Panc1 (cell line): ENCODE results near the gene LHFPL3. TPM values are rescaled to one million over a fixed set of nuclear protein-coding genes. Genes with fewer than 3 reads are reported as not detected.

ENCODE experiments used
- ATAC-seq: fragments of 200-7000 bp; cut with Tn5 transposase; 2 replicates; pipeline ENCODE4 v1.9.1; 2020; ENCODE audit warnings: mild to moderate bottlenecking, moderate library complexity
- BruUV-seq: library from RNA; stranded (reverse); fragments of 400-500 nt; replicated peaks from 2 replicates; lab custom pipeline; 2021; lab: Mats Ljungman, UMichigan
- CTCF ChIA-PET: fragments of 300-600 bp; sonication (Branson Sonifier 250); formaldehyde crosslinking; loops from one replicate; lab custom pipeline; 2022; ENCODE audit warnings: antibody characterized with exemption; lab: Charles Lee
- POLR2A ChIA-PET: fragments of 300-600 bp; sonication (Branson Sonifier 250); formaldehyde crosslinking; loops from one replicate; lab custom pipeline; 2022; ENCODE audit warnings: antibody characterized with exemption; lab: Charles Lee
- DNase-seq: peaks from one replicate; pipeline ENCODE4 v3.0.0-alpha.2; 2010; ENCODE audit warnings: low read depth, low spot score
- H3K27ac ChIP-seq: 2 replicates; pipeline ENCODE4 v1.5.1; 2011; ENCODE audit warnings: mild to moderate bottlenecking, low read length, inconsistent platforms
- H3K27me3 ChIP-seq: fragments of 200-500 bp; sonication (Bioruptor generic); 2 replicates; pipeline ENCODE4 v1.6.0; 2014; ENCODE audit warnings: low read length, inconsistent platforms; ENCODE audit not compliant: control insufficient read depth, insufficient read depth
- H3K36me3 ChIP-seq: fragments of 200-500 bp; sonication (Bioruptor generic); 2 replicates; pipeline ENCODE4 v1.5.1; 2014; ENCODE audit warnings: inconsistent platforms, mild to moderate bottlenecking, low read length, moderate library complexity; ENCODE audit not compliant: control insufficient read depth, insufficient read depth
- H3K4me1 ChIP-seq: 2 replicates; pipeline ENCODE4 v1.5.1; 2011; ENCODE audit warnings: inconsistent platforms, mild to moderate bottlenecking, low read length, moderate library complexity; ENCODE audit not compliant: control insufficient read depth, insufficient read depth
- H3K4me3 ChIP-seq, 2 experiments: 2 replicates each; pipeline ENCODE4 v1.5.1; 2011 to 2012; ENCODE audit warnings: low read depth in 2 of 2, low read length in 2 of 2, mild to moderate bottlenecking in 2 of 2, inconsistent platforms in 1 of 2, moderate library complexity in 1 of 2
- H3K9me3 ChIP-seq: fragments of 200-500 bp; sonication (Bioruptor generic); 2 replicates; pipeline ENCODE4 v1.5.1; 2014; ENCODE audit warnings: low read depth, mild to moderate bottlenecking, inconsistent platforms, low read length, moderate library complexity; ENCODE audit not compliant: control insufficient read depth, insufficient read depth
- CTCF ChIP-seq: fragments of 450-650 bp; IDR thresholded peaks from 2 replicates; pipeline ENCODE4 v1.5.1; 2017; ENCODE audit warnings: mild to moderate bottlenecking
- POLR2AphosphoS5 ChIP-seq: IDR thresholded peaks from 2 replicates; pipeline ENCODE4 v1.6.1; 2012; ENCODE audit warnings: mild to moderate bottlenecking, low read depth, low read length, moderate library complexity
- REST ChIP-seq, 2 experiments: IDR thresholded peaks; 2 replicates each; pipeline ENCODE4 v1.6.1; 2011 to 2012; ENCODE audit warnings: low read depth in 2 of 2, control low read depth in 1 of 2, low read length in 1 of 2, mild to moderate bottlenecking in 1 of 2, moderate library complexity in 1 of 2; ENCODE audit not compliant: insufficient read depth in 1 of 2
- SIN3A ChIP-seq: IDR thresholded peaks from 2 replicates; pipeline ENCODE4 v1.6.1; 2012; ENCODE audit warnings: low read depth, mild to moderate bottlenecking, low read length, moderate library complexity, borderline replicate concordance; ENCODE audit not compliant: insufficient read depth
- TCF7L2 ChIP-seq: IDR thresholded peaks from 2 replicates; pipeline ENCODE4 v1.6.1; 2011; ENCODE audit warnings: mild to moderate bottlenecking, low read depth, low read length, inconsistent platforms
- in situ Hi-C: cut with HindIII; loops from 2 replicates; pipeline ENCODE4 v1.10.0; 2016; ENCODE audit warnings: low sequenced_read_pairs, low pct_unique_long_range_greater_than_20kb
- intact Hi-C: fragments of 100-400 bp; cut with micrococcal nuclease; formaldehyde crosslinking; loops from one replicate; pipeline ENCODE4 v1.10.0; 2022; ENCODE audit not compliant: unreplicated experiment
- total RNA-seq: library from RNA; stranded (reverse); gene quantifications from one replicate; pipeline ENCODE4 v1.2.1, GENCODE V29; 2021; ENCODE audit not compliant: unreplicated experiment

Gene LHFPL3
- total RNA-seq, 1 experiment from 2014 or later: not detected

GRCh38 chr7:104538152-104538551 is 209.7 kb downstream of the LHFPL3 start:
- Histone ChIP-seq H3K27me3 (no peaks in the 10 kb centered on the region), H3K27ac (no peak overlapping the region), H3K4me1 (no peaks in the 10 kb centered on the region), H3K4me3 (no peak overlapping the region), H3K36me3 (no peaks in the 10 kb centered on the region), H3K9me3 (no peaks in the 10 kb centered on the region)
- POLR2A ChIA-PET: no interaction called here
- no TSS peak for BruUV-seq
- TF ChIP-seq SIN3A (no peak), CTCF (no peak), REST (IDR thresholded peaks at IDR 0.05; ENCODE audit: insufficient read depth in 1 of 2, low read depth in 2 of 2, low read length in 1 of 2) (no peak), POLR2AphosphoS5 (no peak), TCF7L2 (no peak)
- CTCF ChIA-PET: no interaction called here
- in situ Hi-C loops (no loop called here), intact Hi-C loops (no loop called here)
- DNase-seq (no peak), ATAC-seq (no peak)

GRCh38 chr7:104541897-104542296 is 213.5 kb downstream of the LHFPL3 start:
- in situ Hi-C loops: no loop called here
- CTCF ChIA-PET: no interaction called here
- no peaks in the 10 kb centered on the region for H3K36me3 ChIP-seq

More at GRCh38 chr7:104541897-104542296, 213.5 kb downstream of the LHFPL3 start:
- Histone ChIP-seq H3K4me3 (no peak overlapping the region), H3K27me3 (no peaks in the 10 kb centered on the region), H3K27ac (no peak overlapping the region), H3K9me3 (no peaks in the 10 kb centered on the region), H3K4me1 (no peaks in the 10 kb centered on the region)
- BruUV-seq: no TSS peak
- DNase-seq: no peak
- no peak for TF ChIP-seq POLR2AphosphoS5
- no peak for TF ChIP-seq CTCF
- no peak for TF ChIP-seq TCF7L2
- TF ChIP-seq REST (IDR thresholded peaks at IDR 0.05; ENCODE audit: insufficient read depth in 1 of 2, low read depth in 2 of 2, low read length in 1 of 2): no peak
- TF ChIP-seq SIN3A: no peak
- POLR2A ChIA-PET: no interaction called here
- intact Hi-C loops: no loop called here
- no peak for ATAC-seq
